ENCODE results near the gene SLC35B2.
A peak's percentile ranks its signal among the peaks of the same experiment; 100 is the strongest.

The SLC35B2 gene

GRCh38 chr6:44256775-44257024 lies 628 bp downstream of the SLC35B2 start:
- peak overlapping the region; percentile 88 for H3K4me3 ChIP-seq (ENCODE audit: low read depth, low read length)
- DNase-seq (ENCODE audit: low read depth) = no peak

DNA sequence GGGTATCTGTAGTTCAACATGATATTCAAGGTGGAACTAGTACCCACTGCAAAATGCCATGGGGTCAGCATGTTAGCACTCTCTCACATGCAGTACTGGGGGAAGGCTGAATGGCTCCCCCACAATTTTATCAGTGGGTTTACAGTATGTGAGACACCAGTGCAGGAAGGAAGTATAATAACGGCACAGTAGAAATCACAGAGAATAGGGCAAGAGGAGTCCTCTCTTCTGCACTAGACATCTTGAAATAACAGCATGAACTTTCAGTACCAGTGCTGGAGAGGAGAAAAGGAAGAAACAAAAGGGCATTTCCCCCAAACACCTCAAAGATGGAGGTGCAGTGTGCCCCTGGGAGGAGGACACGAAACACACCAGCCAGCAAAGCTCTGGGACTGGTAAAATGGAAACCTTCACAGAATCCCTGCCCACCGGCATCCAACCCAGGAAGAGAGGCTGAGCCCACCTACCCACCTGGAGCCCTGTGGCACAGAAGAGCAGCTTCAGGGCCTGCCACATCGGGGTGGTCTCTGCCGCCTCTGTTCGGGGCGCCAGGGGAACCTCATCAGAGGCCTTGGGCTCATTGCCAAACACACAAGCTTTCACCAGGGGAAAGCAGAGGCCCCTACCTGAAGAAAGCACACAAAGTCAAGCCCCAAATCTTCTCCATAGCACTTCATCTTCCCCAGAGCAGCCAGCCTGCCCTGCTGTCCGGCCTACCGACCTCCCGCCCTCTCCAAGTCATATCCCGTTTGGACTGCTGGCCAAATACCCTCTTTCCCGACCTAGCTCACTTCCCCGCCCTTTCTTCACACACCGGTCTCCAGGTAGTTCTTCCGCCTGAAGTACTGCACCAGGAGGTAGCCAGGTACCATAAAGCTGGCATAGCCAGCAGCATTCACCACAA lies 1.2 kb downstream of the SLC35B2 start:
- no peak for DNase-seq (ENCODE audit: low read depth)
- H3K4me3 ChIP-seq (ENCODE audit: low read depth, low read length) = peak overlapping the region; percentile 88

DNA sequence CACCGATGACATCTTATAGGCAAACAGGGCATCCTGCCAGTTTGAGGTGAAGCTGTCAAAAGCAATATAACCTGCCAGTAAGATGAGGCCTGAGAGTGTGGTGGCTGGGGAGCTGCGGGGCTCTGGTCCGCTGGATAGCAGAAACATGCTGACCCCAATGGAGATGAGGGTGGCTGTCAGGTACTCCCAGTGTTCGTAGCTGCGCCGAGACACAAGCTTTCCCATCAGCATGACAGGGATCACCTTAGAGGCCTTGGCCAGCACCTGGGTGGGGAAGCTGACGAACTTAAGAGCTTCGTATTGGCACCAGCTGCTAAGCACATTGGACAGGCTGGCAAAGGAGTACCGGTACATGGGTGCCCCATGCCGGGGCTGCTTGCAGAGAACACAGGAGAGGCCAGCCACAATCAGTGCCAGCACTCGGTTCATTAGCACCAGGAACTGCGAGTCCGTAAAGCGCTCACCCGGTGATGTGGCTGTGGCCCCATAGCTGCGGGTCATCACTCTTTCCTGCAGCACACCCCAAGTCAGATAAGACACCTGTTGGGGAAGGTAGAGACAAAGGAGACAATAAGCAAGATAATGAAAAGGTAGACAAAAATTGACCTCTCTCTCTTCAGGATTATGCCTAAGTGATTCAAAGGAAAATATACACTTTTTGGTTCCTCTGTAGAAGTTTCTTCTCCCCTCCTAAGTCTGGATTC lies 2.1 kb downstream of the SLC35B2 start:
- DNase-seq (ENCODE audit: low read depth) = no peak
- H3K4me3 ChIP-seq (ENCODE audit: low read depth, low read length) = no peak overlapping the region

- H3K4me3 ChIP-seq (ENCODE audit: low read depth, low read length) = no peak overlapping the region
- no peak for DNase-seq (ENCODE audit: low read depth)
These were observed 2.9 kb downstream of the SLC35B2 start for GRCh38 chr6:44254191-44255104.

GRCh38 chr6:44253307-44254101 lies 3.8 kb downstream of the SLC35B2 start:
- H3K4me3 ChIP-seq (ENCODE audit: low read depth, low read length) = no peak overlapping the region
- no peak for DNase-seq (ENCODE audit: low read depth)

- H3K4me3 ChIP-seq (ENCODE audit: low read depth, low read length) = no peak overlapping the region
- no peak for DNase-seq (ENCODE audit: low read depth)
These were observed 5.5 kb downstream of the SLC35B2 start for GRCh38 chr6:44251576-44252524.

DNA sequence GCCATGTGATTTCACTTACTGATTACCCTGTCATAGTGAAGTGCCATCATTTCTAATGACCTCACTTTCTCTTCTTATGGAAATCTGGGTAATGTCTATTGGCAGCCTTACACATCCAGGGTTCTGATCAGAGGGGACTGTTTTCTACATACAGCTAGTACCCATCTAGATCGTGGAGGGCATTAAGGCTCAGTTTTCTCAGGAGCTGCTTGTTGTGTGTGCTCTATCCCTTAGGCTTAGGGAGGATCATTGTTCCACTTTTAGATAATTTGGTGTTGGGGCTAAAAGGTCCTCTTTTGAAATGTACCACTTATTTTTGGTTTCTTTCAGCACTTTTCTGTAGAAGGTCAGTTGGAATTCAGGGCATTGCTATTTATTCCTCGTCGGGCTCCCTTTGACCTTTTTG lies 6.6 kb downstream of the SLC35B2 start:
- no peak for DNase-seq (ENCODE audit: low read depth)
- H3K4me3 ChIP-seq (ENCODE audit: low read depth, low read length) = no peak overlapping the region

- no peak for DNase-seq (ENCODE audit: low read depth)
- no peak overlapping the region for H3K4me3 ChIP-seq (ENCODE audit: low read depth, low read length)
These were observed 7.1 kb downstream of the SLC35B2 start for GRCh38 chr6:44250067-44250717.

- no peak for DNase-seq (ENCODE audit: low read depth)
- H3K4me3 ChIP-seq (ENCODE audit: low read depth, low read length) = peak overlapping the region; percentile 71
These were observed 8.1 kb downstream of the SLC35B2 start for GRCh38 chr6:44249082-44249748.

- H3K4me3 ChIP-seq (ENCODE audit: low read depth, low read length) = peak overlapping the region; percentile 71
- DNase-seq (ENCODE audit: low read depth) = no peak
These were observed 8.7 kb downstream of the SLC35B2 start for GRCh38 chr6:44248579-44248978.

GRCh38 chr6:44247338-44248302 lies 9.7 kb downstream of the SLC35B2 start:
- H3K4me3 ChIP-seq (ENCODE audit: low read depth, low read length) = peak overlapping the region; percentile 71
- no peak for DNase-seq (ENCODE audit: low read depth)

- peak within 1 kb of the TSS; percentile 71 for H3K4me3 ChIP-seq (ENCODE audit: low read depth, low read length)
- DNase-seq (ENCODE audit: low read depth) = peak; percentile 97
These were observed 10.5 kb downstream of the SLC35B2 start, which contains the start of gene HSP90AB1 for GRCh38 chr6:44246663-44247337. TSS of gene HSP90AB1 (plus strand) at chr6:44247101. CDS start at chr6:44248630, 1,529 bp downstream.

- no peak for DNase-seq (ENCODE audit: low read depth)
- H3K4me3 ChIP-seq (ENCODE audit: low read depth, low read length) = peak overlapping the region; percentile 71
These were observed 11.2 kb downstream of the SLC35B2 start for GRCh38 chr6:44245912-44246662.

- peak overlapping the region; percentile 71 for H3K4me3 ChIP-seq (ENCODE audit: low read depth, low read length)
- DNase-seq (ENCODE audit: low read depth) = no peak
These were observed 11.9 kb downstream of the SLC35B2 start for GRCh38 chr6:44245391-44245911.

DNA sequence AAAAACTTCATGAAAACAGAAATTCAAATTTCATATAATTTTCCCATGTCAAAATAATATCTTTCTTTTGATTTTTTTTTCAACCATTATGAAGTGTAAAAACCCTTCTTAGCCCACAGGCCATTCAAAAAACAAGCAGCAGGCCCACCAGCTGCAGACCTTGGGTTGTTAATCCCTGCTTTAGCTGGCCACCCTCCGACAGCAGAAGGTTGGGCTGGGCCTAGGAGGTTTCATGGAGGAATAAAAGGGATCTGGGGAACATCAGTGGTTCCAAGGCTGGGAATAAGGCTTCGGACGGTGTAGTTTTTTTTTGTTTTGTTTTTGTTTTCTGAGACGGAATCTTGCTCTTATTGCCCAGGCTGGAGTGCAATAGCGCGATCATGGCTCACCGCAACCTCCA lies 14.0 kb downstream of the SLC35B2 start:
- no peak for DNase-seq (ENCODE audit: low read depth)
- H3K4me3 ChIP-seq (ENCODE audit: low read depth, low read length) = no peak overlapping the region
